Left hindlimb (tissue), 1 donor: ENCODE data around the gene PDIA5.
"Not testable (repeated sequence)": the region's sequence is repeated elsewhere in the genome, so short reads cannot be mapped to it uniquely, and the experiment has no call there.

Experiments
- DNase-seq: peaks from one replicate; pipeline ENCODE4 v3.0.0-alpha.2; 2018

The PDIA5 gene

DNA sequence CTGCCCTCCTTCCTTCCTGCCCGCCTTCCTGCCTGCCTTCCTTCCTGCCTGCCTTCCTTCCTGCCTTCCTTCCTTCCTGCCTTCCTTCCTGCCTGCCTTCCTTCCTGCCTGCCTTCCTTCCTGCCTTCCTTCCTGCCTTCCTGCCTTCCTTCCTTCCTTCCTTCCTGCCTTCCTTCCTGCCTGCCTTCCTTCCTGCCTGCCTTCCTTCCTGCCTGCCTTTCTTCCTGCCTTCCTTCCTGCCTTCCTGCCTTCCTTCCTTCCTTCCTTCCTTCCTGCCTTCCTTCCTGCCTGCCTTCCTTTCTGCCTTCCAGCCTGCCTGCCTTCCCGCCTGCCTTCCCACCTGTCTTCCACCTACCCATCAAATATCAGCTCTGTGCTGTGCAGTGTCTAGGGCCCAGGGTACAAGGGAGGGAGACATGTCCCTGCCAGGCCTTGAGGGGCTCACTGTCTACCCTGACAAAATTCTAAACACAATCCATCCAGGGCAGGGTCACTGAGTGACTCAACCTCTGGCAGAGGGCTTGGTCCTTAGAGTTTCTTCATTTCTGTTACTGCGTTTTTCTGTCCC, 85.1 kb downstream of the PDIA5 start:
- not testable (repeated sequence) for DNase-seq

DNA sequence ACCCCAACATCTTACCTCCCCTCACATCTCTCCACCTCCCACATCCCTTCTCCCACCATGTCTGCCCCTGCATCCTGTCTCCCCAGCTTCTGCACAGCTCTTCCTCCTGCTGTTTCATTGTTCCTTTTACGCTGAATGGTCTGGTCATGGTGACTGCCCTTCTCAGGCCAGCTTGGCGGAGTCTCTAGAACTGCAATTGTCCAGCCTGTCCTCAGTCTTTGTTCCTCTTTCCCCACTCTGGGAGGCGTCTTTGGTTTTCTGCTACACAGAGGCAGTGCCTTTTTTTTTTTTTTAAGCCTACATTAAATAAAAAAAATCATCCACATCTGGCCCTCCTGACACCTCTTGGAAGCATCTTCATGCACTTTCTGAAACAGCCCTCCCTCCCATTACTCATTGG, 85.9 kb downstream of the PDIA5 start:
- no peak for DNase-seq

DNA sequence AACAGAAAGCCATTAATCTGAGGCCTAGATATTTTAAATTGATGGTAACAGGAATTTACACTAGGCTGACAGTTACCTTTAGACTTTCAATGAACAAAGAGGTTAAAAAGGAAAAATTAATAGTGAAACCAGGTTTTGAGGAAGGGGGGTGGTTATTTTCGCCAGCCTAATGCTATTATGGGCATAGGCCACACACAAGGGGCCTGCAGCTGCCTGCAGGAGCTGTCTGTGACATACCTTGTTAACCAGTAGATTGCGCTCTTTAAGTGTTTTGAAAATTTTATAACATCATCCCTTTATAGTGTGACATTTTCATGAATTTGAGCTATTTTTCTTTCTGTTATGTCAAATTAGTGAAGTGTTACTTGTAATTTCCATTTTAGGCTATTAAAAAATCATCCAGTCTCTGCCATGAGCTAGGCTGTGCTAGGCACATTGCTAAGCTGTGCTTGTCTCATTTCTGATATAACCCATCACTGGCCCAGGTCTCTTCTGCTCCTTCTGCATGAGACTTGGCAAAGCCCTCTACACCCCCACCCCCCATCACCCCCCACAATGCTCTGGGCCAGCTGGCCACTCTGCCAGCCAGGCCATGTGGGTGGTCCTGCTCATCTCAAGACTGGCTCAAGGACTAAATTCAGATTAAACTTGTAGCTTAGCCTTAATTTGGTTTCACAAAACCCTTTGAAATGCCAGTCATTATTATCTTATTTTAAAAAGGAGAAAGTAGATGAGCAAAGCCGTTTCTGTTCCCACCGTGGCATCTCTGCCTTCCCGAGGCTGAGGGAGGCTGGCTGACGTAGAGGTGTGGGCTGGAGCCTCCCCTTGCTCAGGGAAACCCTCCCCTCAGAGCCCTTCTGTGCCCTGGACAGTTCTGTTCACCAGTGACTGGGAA, 86.5 kb downstream of the PDIA5 start:
- no peak for DNase-seq

DNA sequence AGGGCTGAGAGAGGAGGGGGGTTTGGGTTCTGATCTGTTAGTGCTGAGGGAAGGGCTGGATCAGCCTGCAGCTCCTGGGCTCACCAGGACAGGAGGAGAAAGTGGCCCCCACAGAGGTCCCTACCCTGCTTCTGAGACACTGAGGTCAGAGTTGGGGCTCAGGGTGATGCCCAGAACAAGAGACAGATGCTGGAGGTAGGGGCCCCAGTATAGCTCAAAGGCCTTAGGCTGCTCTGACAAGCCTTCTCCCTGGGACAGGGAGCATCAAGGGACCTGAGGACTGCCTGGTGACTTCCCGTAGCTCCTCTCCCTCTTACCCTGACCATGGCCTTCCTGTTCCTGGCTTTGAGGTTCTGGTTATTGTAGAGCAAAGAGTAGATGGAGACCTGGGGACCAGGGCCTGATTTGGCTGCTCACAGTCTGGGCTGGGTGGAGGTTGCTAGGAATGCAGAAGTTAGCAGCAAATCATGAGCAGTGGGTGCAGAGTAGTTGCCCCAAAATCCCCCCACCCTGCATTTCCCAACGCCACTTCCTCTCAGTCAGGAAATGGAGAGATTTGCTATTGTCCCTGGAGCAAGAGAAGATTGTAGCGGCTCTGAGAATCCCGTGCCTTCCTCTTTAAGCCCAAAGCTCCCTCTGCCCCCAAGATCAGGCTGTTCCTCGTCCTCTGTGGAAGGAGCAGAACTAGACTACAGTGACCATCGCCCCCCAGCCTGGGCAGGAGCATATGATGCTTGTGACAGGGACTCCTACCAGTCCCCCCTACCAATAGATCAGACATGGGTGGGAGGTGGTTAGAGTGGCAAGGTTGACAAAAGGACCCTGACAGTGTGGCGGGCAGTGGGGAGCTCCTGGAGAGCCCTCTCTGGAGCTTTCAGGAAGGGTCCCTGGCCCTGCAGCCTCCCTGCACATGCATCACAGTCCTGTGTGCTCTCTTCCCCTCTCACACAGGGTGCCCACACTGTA, 87.5 kb downstream of the PDIA5 start:
- no peak for DNase-seq

DNA sequence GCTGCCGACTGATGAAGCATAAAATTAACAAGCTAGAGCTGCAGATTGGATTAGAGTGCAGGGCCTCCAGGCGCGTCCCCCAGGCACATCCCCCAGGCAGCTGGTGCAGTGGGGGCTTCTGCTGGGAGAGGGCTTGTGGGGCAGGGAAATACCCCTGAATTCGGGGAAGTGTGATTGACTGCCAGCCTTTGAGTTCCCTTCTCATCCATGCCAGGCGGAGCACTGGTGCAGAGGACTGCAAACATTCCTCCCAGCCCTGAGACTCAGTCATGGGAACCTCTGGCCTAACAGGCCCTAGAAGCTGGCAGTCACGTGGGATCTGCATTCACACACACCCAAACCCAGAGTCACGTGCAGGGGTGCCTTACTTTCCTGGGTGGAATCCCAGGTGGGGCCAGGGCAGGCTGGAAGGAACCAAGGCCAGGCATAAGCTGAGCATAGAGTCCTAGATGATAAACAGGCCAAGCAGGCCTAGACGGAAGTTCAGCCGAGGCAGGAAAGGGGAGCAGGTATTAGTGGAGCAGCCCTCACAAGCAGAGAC, 88.7 kb downstream of the PDIA5 start:
- no peak for DNase-seq

DNA sequence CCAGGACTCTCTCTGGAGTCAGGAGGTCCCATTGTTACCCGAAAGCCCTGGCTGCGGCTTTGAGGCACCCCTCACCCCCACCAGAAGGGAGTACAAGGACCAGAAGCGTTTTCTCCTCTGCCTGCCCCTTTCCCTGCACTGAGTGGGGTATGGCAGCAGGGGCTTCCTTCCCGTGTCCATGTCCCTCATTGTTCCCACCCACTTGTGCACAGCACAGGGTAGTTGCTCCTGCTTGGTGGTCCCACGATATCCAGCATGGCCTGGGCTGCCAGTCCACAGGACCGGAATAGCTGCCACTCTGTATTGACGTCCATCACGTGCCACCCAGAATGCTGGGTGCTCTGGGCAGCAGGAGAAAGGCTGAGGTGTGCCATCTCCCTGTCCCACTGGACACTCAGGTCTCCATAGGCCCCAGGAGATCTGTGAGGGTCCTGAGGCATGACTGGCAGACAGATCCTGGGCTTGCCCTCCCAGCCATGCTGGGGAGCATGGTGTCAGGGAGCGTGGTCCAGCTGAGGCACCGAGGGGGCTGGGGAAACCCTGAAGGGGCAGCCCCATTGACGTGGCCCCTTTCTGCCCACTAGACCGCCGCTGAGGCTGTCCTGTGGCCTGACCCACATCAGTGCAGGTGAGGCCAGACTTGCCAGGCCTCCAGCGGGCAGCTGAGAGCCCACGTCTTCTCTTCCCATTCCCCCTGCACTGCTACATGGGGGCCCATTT, 89.6 kb downstream of the PDIA5 start:
- no peak for DNase-seq

DNA sequence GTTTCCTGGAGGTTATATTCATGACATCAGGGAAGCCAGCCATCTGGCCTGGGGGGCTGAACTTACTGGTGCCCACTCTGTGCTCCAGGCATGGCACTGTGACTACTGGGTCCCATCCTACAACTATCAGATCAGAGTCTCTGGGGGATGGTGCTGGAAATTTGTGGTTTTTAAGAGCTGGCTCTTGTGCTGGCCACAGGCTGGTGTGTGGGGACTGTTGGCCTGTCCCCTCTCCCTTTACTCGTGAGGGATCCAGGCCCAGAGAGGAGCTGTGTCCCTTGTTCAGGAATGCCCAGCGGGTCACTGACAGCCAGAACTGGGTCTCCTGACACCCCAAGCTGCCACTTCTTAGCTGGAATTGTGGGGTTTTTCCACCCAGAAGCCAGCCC, 90.4 kb downstream of the PDIA5 start:
- DNase-seq = no peak

DNA sequence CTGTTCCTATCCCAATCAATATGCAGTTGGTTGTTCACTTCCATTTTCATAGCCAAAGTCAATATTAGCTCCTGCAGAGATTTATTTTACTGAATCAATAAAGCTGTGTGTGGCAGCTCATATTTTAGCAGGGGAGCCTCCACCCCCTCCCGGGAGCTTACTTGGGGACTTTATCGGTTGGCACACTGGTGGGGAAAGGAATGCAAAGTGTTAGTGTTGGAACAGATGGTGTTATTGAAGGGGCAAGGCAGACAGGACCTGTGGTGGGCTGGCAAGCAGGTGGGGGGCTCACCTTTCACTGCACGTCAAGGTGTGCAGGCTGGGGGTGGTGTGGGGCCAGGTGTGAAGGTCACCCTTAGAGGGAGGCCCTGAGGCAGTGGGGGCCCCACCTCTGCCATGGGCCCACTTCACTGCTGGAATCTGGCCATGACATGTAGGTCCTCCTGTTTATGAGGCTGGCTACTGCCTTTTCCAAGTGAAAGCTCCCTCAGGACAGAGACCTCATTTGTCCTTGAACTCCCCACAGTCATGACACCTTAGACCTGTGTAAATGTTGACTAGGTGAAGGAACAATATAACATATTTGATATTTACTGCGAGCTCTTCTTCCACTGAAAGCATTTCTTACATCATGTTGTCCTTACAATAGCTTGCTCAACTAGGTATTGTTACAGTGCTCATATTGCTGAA, 90.9 kb downstream of the PDIA5 start:
- DNase-seq = no peak

DNA sequence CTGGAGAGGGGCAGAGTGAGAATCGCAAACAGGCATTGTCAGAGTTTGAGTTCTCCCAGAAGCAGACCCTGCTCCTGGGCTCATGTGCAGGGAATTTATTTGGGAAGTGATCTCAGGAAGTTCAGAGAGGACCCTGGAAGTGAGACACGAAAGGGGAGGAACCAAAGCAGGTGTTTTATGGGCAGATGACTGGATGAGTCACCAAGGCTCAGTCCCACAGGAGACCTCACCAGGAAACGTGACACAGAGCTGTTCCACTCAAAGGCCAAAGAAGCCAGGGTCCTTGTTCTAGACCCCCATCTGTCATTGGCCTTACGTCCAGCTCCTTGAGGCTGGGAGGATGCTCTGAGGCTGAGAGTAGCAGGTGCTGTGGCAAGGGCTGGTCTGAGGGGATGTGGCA, 91.5 kb downstream of the PDIA5 start:
- DNase-seq = no peak

DNA sequence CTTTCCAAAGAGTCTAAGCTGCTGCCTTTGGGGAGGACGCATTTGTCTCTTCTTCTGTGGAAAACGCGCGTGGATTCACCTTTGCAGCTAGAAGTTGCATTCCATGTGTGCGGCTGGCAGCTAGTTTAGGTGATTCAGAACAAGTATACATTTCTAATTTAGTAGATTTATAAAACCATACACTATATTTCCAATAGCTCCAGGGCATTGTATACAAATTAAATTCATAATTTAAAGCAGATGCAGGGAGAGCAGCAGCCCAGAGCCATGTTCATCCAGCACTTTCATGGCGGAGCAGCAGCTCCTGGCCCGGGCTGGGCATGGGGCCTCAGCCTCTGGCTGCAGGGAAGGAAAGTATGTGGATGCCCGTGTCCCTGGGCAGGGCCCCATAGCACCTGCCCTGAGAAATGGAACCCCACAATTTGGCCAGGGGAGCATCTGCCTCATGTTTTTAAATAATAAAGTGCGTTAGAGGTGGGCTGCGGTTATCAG, 92.1 kb downstream of the PDIA5 start:
- no peak for DNase-seq

DNA sequence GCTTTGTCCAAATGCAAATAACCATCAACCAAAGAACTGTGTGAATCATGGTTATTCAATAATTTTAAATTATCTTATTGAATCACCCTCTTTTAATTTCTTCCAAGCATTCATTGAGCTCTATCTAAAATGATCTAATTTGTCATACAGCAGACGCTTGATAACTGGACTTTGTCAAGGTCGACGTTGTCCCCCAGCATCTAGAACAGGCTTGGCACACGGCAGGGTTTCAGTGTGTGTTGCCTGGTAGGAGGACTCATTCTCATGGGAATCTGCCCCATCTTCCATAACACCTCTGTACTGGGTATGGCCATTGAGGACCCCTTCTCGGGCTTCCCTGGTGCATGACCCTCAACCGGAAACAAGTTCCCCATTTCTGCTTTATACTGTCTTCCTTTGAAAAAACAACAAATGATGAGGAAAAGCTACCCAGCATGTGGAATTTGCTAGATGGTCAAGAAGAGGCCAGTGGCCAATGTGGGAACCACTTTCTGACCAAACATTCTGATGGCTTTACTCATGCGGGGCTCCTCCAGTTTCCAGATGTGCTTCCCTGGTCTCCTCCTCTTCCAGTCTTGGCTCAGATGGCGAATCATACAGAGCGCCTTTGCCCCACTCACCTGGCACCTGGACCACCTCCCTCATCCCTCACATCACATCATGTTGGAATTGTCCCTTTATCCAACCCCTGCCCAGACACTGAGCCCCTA, 93.3 kb downstream of the PDIA5 start:
- DNase-seq = no peak

DNA sequence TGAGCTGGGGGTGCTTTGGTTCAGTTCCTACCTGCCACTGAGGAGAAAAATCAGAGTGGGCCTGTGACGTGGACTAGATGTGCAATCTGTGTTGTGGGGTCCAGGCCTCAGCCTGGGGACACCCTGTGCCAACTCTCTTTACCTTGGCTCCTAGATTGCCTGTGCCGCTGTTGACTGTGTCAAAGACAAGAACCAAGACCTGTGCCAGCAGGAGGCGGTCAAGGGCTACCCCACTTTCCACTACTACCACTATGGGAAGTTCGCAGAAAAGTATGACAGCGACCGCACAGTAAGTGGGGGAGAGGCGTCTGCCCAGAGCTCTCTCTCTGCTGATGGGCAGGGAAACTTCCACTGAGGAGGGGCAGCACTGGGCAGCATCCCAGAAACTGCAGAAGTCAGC, 94.3 kb downstream of the PDIA5 start:
- no peak for DNase-seq

DNA sequence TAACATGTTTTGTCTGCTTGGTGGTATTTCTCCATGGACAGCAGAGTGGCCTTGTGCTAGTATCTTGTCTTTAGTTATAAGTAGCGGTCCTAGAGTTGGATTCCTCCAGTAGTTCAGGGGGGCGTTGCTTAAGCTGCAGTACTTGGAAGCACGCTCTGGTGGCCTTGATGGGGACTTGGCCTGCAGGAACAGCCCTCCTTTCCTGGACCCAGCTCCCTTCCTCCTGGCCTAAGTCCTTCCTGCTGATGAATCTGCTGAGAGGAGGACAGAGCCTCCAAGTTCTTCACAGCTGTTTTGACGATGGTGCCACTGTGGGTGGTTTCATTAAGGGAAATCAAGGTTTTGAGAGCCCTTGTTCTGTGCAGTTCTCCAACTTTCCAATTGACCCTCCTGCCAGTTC, 96.3 kb downstream of the PDIA5 start:
- no peak for DNase-seq

DNA sequence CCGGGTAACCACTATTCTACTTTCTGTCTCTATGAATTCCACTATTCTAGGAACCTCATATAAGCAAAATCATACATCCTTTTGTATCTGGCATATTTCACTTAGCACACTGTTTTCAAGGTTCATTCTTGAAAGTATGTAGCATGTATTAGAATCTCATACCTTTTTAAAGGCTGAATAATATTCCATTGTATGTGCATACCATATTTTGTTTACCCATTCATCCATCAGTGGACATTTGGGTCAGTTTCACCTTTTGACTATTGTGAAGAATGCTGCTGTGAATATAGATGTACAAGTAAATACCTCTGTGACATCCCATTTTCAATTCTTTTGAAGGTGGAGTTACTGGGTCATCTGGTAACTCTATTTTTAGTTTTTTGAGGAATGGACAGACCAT, 98.3 kb downstream of the PDIA5 start:
- DNase-seq = no peak

DNA sequence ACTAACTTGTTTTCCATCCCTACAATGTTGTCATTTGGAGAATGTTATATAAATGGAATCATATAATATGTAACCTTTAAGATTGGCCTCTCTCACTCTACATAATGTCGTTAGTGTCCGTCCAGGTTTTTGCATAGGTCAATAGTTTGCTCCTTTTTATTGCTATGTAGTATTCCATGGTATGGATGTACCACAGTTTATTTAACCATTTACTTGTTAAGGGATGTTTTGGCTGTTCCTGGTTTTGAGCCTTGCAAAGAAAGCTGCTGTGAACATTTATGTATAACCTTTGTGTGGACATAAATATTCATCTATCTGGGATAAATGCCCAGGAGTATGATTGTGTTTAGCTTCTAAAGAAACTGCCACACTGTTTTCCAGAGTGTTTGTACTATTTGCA, 100.9 kb downstream of the PDIA5 start:
- DNase-seq = no peak

DNA sequence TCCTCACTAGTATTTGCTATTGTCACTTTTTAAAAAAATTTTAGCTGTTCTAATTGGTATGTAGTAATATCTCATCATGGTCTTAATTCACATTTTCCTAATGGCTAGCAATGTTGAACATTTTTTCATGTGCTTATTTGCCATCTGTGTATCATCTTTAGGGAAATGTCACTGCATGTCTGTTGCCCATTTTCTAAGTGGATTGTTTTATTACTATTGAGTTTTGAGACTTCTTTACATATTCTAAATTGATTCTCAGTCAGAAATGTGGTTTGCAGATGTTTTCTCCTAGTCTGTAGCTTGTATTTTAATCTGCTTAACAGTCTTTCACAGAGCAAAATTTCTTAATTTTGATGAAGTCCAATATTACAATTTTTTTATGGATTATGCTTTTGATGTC, 101.3 kb downstream of the PDIA5 start:
- no peak for DNase-seq

DNA sequence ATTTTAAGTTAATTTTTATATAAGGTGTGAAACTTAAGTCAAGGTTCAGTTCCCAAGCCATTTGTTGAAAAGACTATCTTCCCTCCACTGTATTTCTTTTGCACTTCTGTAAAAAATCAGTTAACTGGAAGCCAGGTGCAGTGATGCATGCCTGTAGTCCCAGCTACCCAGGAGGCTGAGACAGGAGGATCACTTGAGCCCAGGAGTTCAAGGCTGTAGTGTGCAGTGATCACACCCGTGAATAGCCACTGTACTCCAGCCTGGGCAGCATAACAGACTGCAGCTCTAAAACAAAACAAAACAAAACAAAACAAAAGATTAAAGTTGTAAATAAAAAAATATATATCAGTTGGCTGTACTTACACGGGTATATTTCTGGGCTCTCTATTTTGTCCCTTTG, 101.8 kb downstream of the PDIA5 start:
- DNase-seq = no peak

DNA sequence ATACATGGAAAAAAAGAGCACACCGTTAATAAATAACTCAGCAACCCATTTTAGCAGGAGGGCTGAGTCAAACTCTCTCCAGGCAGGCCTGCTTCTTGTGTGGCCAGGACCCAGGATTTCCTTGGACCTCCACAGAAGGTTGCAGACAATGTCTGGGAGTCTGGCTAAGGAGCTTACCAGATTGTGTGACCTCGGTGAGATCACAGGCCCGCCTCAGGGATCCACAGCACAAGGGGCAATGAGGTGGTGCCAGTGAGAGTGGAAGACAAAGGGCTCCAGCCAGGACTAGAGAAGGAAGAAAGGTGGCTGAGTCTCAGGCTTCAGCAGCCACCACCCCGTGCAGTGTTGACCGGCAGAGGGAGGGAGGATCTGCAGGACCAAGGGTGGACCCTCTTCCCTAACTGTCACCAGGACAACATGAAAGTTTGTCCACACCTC, 102.7 kb downstream of the PDIA5 start:
- DNase-seq = no peak

DNA sequence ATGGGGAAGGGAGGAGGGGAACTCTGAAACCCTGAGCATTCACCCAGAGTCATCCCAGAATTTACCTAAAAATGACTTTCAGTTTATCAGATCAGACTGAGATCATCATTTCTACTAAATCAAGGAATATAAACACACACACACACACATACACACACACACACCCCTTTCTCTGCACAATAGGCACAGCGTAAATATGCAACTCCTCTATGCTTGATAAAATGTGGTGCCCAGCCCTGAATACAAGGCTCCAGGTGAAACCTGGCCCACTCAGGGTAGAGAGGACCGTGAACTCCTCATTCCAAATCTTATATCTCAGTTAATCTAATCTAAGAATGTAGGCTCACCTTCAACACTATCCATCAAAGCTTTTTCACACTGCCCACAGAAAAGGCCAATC, 103.1 kb downstream of the PDIA5 start:
- DNase-seq = no peak

DNA sequence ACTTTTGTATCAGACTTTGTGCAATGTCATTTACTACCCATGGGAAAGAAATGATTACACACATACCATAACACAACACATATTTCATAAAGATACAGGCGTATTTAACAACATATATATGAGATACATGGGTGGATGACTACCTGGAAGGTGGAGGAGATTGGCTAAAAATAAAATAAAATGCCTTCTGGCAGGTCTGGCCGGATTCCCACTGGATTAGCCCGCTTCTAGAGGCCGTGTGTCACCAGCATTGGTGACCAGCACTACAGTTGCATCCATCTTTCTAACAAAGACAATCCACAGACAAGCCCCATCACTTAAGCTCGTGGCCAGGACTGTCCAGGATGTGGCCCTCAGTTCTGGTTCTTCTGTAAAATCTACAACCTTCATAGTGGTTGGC, 114.0 kb downstream of the PDIA5 start:
- DNase-seq = no peak

DNA sequence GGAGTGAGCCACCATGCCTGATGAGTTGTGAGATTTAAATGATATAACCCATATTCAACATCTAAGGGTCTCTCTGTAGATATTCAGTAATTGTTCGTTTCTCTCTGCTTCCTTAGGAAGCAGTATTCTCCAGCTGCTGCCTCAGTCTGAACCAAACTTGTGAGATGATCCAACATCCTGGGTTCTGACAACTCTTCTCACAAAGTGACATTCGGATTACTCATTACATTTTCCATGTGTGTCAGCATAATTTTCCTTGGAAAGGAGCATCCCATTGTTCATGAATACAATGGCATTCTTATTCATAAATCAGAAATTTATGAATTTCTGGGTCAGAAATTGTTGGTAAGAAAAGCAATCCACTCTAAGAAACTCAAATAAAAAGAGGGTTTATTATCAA, 119.9 kb downstream of the PDIA5 start:
- DNase-seq = no peak
